NCI-H226 (cell line): ENCODE measurements around the gene GLTP.
"Not testable (repeated sequence)": the region's sequence is repeated elsewhere in the genome, so short reads cannot be mapped to it uniquely, and the experiment has no call there.

Experiments
- DNase-seq: peaks from one replicate; pipeline ENCODE4 v3.0.0-alpha.2; 2015

GLTP gene

GRCh38 chr12:109876406-109876805, 3.9 kb downstream of the GLTP start:
- no peak for DNase-seq

- DNase-seq: no peak
Observed at GRCh38 chr12:109875572-109876131, 4.7 kb downstream of the GLTP start.

GRCh38 chr12:109873653-109874052, 6.7 kb downstream of the GLTP start:
- no peak for DNase-seq

GRCh38 chr12:109871668-109872314, 8.6 kb downstream of the GLTP start:
- no peak for DNase-seq

GRCh38 chr12:109870648-109871047, 9.7 kb downstream of the GLTP start:
- peak; percentile 51 for DNase-seq

GRCh38 chr12:109868182-109869051, 11.9 kb downstream of the GLTP start:
- DNase-seq: no peak

GRCh38 chr12:109864916-109865315, 15.4 kb downstream of the GLTP start:
- DNase-seq: no peak

- DNase-seq: no peak
Observed at GRCh38 chr12:109863847-109864712, 16.3 kb downstream of the GLTP start.

- not testable (repeated sequence) for DNase-seq
Observed at GRCh38 chr12:109862491-109862890, 17.9 kb downstream of the GLTP start.

- no peak for DNase-seq
Observed at GRCh38 chr12:109861689-109862314, 18.5 kb downstream of the GLTP start.

GRCh38 chr12:109860977-109861376, 19.4 kb downstream of the GLTP start:
- DNase-seq: no peak

GRCh38 chr12:109858764-109859163, 21.6 kb downstream of the GLTP start:
- no peak for DNase-seq

GRCh38 chr12:109857715-109858114, 22.6 kb downstream of the GLTP start:
- no peak for DNase-seq

- no peak for DNase-seq
Observed at GRCh38 chr12:109855377-109855776, 25.0 kb downstream of the GLTP start.

- not testable (repeated sequence) for DNase-seq
Observed at GRCh38 chr12:109850518-109850917, 29.8 kb downstream of the GLTP start.

- no peak for DNase-seq
Observed at GRCh38 chr12:109847142-109847735, 33.1 kb downstream of the GLTP start.

- no peak for DNase-seq
Observed at GRCh38 chr12:109845824-109846205, 34.5 kb downstream of the GLTP start.

GRCh38 chr12:109844983-109845823, 35.1 kb downstream of the GLTP start:
- peak; percentile 77 for DNase-seq

- no peak for DNase-seq
Observed at GRCh38 chr12:109844091-109844490, 36.2 kb downstream of the GLTP start.

GRCh38 chr12:109842021-109842420, 38.3 kb downstream of the GLTP start:
- DNase-seq: no peak

- no peak for DNase-seq
Observed at GRCh38 chr12:109841356-109841755, 39.0 kb downstream of the GLTP start.
